HAP-1 (cell line): ENCODE results near the gene OIT3.
"Not testable (repeated sequence)": the region's sequence is repeated elsewhere in the genome, so short reads cannot be mapped to it uniquely, and the experiment has no call there.

Experiments used
- DNase-seq, 2 experiments: peaks; one replicate each; pipeline ENCODE4 v3.0.0-alpha.2; 2016 to 2020; ENCODE audit warnings: low spot score in 2 of 2
- H3K27me3 ChIP-seq: fragments of 250-450 bp; sonication (Bioruptor Pico); 2 replicates; pipeline ENCODE4 v1.5.1; 2020; ENCODE audit warnings: low read depth, mild to moderate bottlenecking, moderate library complexity
- H3K36me3 ChIP-seq: fragments of 250-450 bp; sonication (Bioruptor Pico); replicated peaks from 2 replicates; pipeline ENCODE4 v1.5.1; 2020; ENCODE audit warnings: mild to moderate bottlenecking
- H3K4me1 ChIP-seq: fragments of 250-450 bp; sonication (Bioruptor Pico); 2 replicates; pipeline ENCODE4 v1.5.1; 2020; ENCODE audit warnings: mild to moderate bottlenecking
- H3K4me3 ChIP-seq: fragments of 250-450 bp; sonication (Bioruptor Pico); 2 replicates; pipeline ENCODE4 v1.5.1; 2020; ENCODE audit warnings: mild to moderate bottlenecking, moderate library complexity
- H3K9me3 ChIP-seq: fragments of 250-450 bp; sonication (Bioruptor Pico); 2 replicates; pipeline ENCODE4 v1.5.1; 2020; ENCODE audit warnings: mild to moderate bottlenecking, moderate library complexity
- in situ Hi-C: fragments of 300-500 bp; cut with MboI; formaldehyde crosslinking; loops from 3 replicates; pipeline ENCODE4 v1.14.3; 2020; ENCODE audit warnings: low sequenced_read_pairs, inconsistent platforms, mixed read lengths

OIT3 gene

DNA sequence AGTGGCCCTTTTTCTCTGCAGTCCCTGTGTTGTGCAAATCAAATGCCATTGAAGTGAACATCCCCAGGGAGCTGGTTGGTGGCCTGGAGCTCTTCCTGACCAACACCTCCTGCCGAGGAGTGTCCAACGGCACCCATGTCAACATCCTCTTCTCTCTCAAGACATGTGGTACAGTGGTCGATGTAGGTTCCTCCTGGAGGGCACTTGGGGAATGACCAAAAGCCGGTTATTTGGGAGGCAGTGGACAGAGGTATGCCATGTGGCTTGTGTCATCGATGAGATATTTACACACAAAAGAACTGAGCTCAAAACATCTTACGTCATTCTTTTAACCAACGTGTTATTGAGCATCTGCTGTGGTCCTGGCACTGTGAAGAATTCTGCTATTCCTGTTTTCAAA, 19.7 kb downstream of the OIT3 start:
- no peaks in the 10 kb centered on the region for H3K9me3 ChIP-seq
- in situ Hi-C loops = no loop called here
- H3K4me1 ChIP-seq = no peaks in the 10 kb centered on the region
- no peaks in the 10 kb centered on the region for H3K27me3 ChIP-seq
- no peaks in the 10 kb centered on the region for H3K36me3 ChIP-seq
- DNase-seq = no peak
- H3K4me3 ChIP-seq = no peak overlapping the region

DNA sequence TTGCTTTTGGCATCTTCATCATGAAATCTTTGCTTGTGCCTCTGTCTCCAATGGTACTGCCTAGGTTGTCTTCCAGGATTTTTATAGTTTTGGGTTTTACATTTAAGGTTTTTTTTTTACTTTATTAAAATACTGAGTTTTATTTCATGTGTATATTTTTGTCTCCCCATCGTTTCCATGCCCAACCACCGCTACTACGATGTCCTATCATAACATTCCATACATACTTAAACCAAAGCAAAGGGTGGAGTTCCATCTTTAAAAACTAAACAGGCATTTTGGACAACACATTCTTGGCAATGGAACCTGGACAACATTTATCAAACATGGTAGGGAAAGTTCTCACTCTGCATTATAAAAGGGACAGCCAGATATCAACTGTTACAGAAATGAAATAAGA, 23.7 kb downstream of the OIT3 start:
- in situ Hi-C loops, H3K36me3 ChIP-seq, DNase-seq, H3K4me1 ChIP-seq, H3K4me3 ChIP-seq, H3K9me3 ChIP-seq: not testable (repeated sequence)
- peaks cover 15% of the 10 kb centered on the region; the same call in 1 of the 2 replicates for H3K27me3 ChIP-seq

DNA sequence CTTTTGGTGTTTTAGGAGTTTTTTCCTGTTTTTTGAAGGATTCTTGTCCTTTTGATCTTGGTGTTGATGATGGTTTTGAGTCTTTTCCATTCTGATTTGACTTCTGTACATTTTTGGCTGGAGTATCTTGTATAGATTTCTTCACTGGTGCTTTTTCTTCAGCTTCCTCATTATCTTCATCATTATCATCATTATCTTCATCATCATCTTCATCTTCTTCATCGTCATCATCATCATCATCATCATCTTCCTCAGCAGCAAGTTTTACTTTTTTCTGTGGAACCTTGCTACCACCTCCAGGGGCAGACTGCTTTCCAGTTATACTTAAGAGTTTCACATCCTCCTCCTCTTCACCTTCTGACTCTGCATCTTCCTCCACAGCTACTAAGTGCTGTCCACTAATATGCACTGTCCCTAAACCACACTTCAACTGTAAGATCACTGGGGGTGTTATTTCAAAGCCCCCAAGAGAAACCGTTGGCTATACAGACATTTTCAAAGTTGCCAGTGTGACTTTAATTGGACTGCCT, 24.3 kb downstream of the OIT3 start:
- DNase-seq, H3K9me3 ChIP-seq, H3K4me3 ChIP-seq, H3K4me1 ChIP-seq, H3K36me3 ChIP-seq, in situ Hi-C loops: not testable (repeated sequence)
- H3K27me3 ChIP-seq = peaks cover 15% of the 10 kb centered on the region; the same call in 1 of the 2 replicates

DNA sequence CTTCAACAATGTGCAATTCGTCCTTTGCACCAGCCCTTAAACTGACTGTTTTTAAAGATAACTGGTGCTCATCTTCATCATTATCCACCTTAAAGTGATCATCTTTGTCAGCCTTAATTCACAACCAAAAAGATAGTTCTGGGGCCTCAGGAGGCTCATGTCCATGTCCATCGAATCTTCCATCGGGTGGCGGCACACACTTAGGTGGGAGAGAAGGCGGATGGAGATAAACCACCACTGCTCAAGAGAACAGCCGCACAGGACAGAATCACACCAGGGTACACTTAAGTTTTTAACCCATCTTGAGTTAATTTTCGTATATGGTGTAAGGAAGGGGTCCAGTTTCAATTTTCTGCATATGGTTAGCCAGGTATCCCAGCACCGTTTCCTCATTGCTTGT, 24.8 kb downstream of the OIT3 start:
- in situ Hi-C loops = no loop called here
- Histone ChIP-seq H3K36me3 (no peaks in the 10 kb centered on the region), H3K27me3 (peaks cover 15% of the 10 kb centered on the region; the same call in 1 of the 2 replicates), H3K9me3 (peaks cover 6% of the 10 kb centered on the region; the same call in 1 of the 2 replicates), H3K4me1 (no peaks in the 10 kb centered on the region), H3K4me3 (no peak overlapping the region)
- no peak for DNase-seq

DNA sequence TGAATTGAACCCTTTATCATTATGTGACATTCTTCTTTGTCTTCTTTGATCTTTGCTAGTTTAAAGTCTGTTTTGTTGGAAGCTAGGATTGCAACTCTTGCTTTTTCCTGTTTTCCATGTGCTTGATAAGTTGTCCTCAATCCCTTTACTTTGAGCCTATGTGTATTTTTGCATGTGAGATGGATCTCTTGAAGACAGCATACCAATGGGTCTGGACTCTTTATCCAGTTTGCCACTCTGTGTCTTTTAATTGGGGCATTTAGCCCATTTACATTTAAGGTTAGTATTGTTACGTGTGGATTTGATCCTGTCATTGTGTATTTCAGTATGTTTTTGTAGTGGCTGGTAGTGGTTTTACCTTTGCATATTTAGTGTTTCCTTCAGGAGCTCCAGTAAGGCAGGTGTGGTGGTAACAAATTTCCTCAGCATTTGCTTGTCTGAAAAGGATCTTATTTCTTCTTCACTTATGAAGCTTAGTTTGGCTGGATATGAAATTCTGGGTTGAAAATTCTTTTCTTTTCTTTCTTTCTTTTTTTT, 27.7 kb downstream of the OIT3 start:
- H3K9me3 ChIP-seq, H3K36me3 ChIP-seq, H3K4me3 ChIP-seq, H3K4me1 ChIP-seq, in situ Hi-C loops, DNase-seq: not testable (repeated sequence)
- H3K27me3 ChIP-seq = peaks cover 15% of the 10 kb centered on the region; the same call in 1 of the 2 replicates

DNA sequence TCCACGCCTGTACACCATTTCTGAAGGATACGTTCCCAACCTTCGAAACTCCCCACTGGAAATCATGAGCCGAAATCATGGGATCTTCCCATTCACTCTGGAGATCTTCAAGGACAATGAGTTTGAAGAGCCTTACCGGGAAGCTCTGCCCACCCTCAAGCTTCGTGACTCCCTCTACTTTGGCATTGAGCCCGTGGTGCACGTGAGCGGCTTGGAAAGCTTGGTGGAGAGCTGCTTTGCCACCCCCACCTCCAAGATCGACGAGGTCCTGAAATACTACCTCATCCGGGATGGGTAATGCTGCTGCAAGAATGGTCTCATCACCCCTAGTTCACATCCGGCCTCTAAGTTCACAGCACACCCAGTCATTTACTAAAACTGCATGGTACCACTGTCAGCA, 30.8 kb downstream of the OIT3 start:
- Histone ChIP-seq H3K9me3 (peaks cover 6% of the 10 kb centered on the region; the same call in 1 of the 2 replicates), H3K36me3 (no peaks in the 10 kb centered on the region), H3K27me3 (peaks cover 8% of the 10 kb centered on the region; the same call in 1 of the 2 replicates), H3K4me3 (no peak overlapping the region), H3K4me1 (no peaks in the 10 kb centered on the region)
- in situ Hi-C loops = no loop called here
- DNase-seq = no peak

DNA sequence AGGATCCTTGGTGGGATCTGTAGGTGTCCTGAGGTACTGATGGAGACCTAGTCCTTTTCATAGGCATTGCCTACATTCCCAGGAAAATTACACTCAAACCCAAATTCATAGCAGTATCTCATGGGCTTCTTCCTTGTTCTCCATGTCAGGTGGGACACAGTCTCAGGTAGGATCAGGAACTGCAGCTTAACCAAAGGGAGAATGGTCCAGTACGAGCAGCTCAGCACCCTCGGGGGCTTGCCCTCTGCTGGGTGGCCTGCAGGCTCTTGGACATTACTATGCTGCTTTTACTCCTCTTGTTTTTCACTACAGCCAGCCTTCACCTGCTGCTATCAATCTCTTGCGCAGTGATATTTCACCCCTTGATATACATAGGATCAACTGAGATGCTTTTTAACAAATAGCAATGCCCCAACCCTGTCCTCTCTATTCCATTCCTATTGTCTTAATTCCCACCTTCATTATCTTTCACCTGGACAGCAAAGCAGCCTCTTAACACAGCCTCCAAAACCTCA, 32.5 kb downstream of the OIT3 start:
- no peak for DNase-seq
- H3K9me3 ChIP-seq = peaks cover 2% of the 10 kb centered on the region; the same call in 1 of the 2 replicates
- no peak overlapping the region for H3K4me3 ChIP-seq
- no peaks in the 10 kb centered on the region for H3K4me1 ChIP-seq
- H3K27me3 ChIP-seq = 0 out of 2 replicates have a peak, but pooled peaks cover 2% of the 10 kb centered on the region
- in situ Hi-C loops = no loop called here
- H3K36me3 ChIP-seq = no peaks in the 10 kb centered on the region

DNA sequence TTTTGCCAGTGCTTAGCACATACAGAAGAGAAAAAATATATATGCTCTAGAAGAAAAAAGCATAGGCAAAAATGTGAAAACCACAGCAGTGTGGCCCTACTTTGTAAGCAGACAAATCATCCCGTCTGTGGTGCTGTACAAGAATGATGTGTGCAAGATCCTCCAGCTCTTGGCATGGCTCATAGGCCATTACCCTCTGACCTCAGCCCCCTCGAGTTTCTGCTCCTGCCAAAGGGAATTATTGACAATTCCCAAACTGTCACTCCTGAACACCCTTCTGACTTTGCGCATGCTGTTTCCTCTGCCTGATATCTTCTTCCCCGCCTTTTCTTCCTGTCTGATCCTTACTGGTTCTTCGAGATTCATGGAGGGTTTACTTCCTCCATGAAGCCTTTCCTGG, 33.9 kb downstream of the OIT3 start:
- no peaks in the 10 kb centered on the region for H3K27me3 ChIP-seq
- no peak overlapping the region for H3K4me3 ChIP-seq
- in situ Hi-C loops = no loop called here
- H3K4me1 ChIP-seq = no peaks in the 10 kb centered on the region
- no peaks in the 10 kb centered on the region for H3K9me3 ChIP-seq
- H3K36me3 ChIP-seq = no peaks in the 10 kb centered on the region
- DNase-seq = no peak

DNA sequence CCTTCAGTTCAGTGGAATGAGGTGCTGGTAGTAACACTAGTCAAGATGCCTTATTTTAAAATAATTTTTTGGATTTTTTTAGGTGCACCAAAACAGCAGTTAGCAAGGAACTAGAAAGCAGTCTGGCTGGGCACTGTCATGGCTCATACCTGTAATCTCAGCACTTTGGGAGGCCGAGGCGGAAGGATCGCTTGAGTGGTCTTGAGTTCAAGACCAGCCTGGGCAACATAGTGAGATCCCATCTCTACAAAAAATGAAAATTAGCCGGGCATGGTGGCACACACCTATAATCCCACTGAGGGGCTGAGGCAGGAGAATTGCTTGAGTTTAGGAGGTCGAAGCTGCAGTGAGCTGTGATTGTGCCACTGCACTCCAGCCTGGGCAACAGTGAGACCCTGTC, 35.3 kb downstream of the OIT3 start:
- in situ Hi-C loops = no loop called here
- DNase-seq = no peak
- no peak overlapping the region for H3K4me3 ChIP-seq

DNA sequence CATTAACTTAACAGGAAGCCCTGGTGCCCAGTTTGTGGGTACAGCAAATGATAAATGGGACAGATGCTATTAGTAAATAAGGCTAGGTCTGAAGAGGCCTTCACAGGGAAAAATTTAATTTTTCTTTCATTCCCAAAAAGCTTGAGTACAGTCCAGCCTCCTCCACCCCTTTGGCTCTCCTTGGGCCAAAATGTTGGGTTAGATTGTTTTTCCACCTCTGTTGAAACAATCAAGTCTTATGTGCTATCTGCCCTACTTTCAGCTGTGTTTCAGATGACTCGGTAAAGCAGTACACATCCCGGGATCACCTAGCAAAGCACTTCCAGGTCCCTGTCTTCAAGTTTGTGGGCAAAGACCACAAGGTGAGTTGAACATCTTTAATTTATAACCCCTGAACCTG, 36.7 kb downstream of the OIT3 start:
- H3K9me3 ChIP-seq = no peaks in the 10 kb centered on the region
- no peaks in the 10 kb centered on the region for H3K27me3 ChIP-seq
- no peaks in the 10 kb centered on the region for H3K4me1 ChIP-seq
- DNase-seq = no peak
- no peaks in the 10 kb centered on the region for H3K36me3 ChIP-seq
- no peak overlapping the region for H3K4me3 ChIP-seq
- in situ Hi-C loops = no loop called here

More for the DNA sequence above, 35.3 kb downstream of the OIT3 start:
- H3K27me3 ChIP-seq = no peaks in the 10 kb centered on the region
- H3K9me3 ChIP-seq = no peaks in the 10 kb centered on the region
- H3K36me3 ChIP-seq = no peaks in the 10 kb centered on the region
- H3K4me1 ChIP-seq = no peaks in the 10 kb centered on the region

DNA sequence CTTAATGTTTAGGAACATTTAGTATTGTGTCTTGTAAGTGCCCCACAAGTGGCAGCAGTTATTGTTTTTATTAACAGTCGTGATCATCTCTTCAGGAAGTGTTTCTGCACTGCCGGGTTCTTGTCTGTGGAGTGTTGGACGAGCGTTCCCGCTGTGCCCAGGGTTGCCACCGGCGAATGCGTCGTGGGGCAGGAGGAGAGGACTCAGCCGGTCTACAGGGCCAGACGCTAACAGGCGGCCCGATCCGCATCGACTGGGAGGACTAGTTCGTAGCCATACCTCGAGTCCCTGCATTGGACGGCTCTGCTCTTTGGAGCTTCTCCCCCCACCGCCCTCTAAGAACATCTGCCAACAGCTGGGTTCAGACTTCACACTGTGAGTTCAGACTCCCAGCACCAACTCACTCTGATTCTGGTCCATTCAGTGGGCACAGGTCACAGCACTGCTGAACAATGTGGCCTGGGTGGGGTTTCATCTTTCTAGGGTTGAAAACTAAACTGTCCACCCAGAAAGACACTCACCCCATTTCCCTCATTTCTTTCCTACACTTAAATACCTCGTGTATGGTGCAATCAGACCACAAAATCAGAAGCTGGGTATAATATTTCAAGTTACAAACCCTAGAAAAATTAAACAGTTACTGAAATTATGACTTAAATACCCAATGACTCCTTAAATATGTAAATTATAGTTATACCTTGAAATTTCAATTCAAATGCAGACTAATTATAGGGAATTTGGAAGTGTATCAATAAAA, 38.9 kb downstream of the OIT3 start:
- Histone ChIP-seq H3K4me3 (no peak overlapping the region), H3K27me3 (no peaks in the 10 kb centered on the region), H3K36me3 (no peaks in the 10 kb centered on the region), H3K9me3 (no peaks in the 10 kb centered on the region), H3K4me1 (no peaks in the 10 kb centered on the region)
- in situ Hi-C loops = no loop called here
- DNase-seq = no peak

DNA sequence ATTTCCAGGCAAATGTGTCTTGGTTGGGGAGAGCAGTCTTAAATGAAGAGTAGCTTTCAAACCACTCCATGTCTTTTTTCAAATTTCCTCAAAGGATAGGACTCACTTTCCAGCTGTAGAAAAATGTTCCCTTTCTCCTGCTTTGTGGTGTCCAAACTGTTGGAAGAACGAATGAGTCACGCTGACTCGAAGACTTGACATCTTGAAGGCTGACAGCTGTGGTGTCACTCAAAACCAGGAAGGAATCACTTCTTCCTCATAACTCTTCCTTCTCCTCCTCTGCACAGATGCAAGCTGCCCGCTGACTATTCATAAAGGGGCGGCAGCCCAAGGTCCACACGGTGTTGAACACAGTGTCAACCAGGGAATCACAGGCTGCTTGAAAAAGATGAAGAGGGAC, 41.8 kb downstream of the OIT3 start:
- H3K4me3 ChIP-seq = no peak overlapping the region
- H3K36me3 ChIP-seq = no peaks in the 10 kb centered on the region
- in situ Hi-C loops = no loop called here
- no peaks in the 10 kb centered on the region for H3K4me1 ChIP-seq
- no peaks in the 10 kb centered on the region for H3K9me3 ChIP-seq
- no peak for DNase-seq
- no peaks in the 10 kb centered on the region for H3K27me3 ChIP-seq

DNA sequence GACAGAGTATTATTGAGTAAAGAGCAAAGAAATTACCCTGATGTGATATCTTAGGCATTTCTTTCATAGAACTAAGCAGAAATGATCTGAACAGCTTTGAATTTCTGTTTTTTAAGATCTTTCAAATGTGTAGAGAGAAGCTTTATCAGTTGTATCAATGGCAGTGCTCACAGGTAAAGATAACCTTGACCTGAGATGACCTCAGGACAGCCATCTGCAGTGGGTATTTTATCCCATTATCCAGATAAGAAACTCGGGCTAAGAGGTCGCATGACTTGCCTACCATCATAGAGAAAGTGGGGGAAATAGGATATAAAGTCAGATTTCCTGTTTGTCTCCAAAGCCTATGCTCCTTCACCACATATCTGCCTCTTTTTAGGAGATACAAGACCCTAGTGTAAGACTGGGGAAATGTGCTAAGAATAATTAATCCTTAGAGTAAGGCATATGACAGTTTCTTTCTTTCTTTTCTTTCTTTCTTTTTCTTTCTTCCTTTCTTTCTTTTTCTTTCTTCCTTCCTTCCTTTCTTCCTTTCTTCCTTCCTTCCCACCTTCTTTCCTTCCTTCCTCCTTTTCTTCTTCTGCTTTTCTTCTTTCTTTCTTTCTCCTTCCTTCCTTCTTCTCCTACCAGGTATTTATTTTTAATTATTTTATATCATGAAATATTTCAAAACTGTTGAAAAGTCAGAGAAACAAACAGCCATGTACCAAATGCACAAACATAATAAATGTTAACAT, 50.1 kb downstream of the OIT3 start:
- no peaks in the 10 kb centered on the region for H3K9me3 ChIP-seq
- no peaks in the 10 kb centered on the region; the same call in 1 of the 2 replicates for H3K27me3 ChIP-seq
- no peaks in the 10 kb centered on the region for H3K36me3 ChIP-seq
- H3K4me3 ChIP-seq = no peak overlapping the region
- in situ Hi-C loops = no loop called here
- no peak for DNase-seq
- H3K4me1 ChIP-seq = no peaks in the 10 kb centered on the region

DNA sequence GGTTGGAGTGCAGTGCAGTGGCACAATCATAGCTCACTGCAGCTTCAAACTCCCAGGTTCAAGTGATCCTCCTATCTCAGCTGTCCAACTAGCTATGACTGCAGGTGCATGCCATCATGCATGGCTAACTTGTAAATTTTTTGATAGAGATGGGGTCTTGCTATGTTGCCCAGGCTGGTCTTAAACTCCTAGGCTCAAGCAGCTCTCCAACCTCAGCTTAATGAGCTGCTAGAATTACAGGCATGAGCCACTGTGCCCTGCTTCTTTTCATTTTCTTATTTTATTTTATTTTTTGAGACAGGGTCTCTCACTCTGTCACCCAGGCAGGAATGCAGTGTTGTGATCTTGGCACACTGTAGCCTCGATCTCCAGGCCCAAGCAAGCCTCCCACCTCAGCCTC, 53.4 kb downstream of the OIT3 start:
- DNase-seq = no peak
- H3K4me3 ChIP-seq = no peak overlapping the region
- H3K4me1 ChIP-seq = no peaks in the 10 kb centered on the region
- in situ Hi-C loops = no loop called here
- no peaks in the 10 kb centered on the region; the same call in 1 of the 2 replicates for H3K27me3 ChIP-seq
- H3K36me3 ChIP-seq = no peaks in the 10 kb centered on the region
- no peaks in the 10 kb centered on the region for H3K9me3 ChIP-seq
